IMR-90 (cell line): Measurements from ENCODE around the gene FOXL1. TPM values are rescaled to one million over a fixed set of nuclear protein-coding genes. Genes with fewer than 3 reads are reported as not detected.

Source experiments
- ATAC-seq: fragments of 200-7000 bp; cut with Tn5 transposase; 2 replicates; pipeline ENCODE4 v1.9.1; 2020; ENCODE audit warnings: low read depth, mild to moderate bottlenecking, moderate library complexity
- BruUV-seq: library from RNA; stranded (reverse); fragments of 400-500 nt; replicated peaks from 2 replicates; lab custom pipeline; 2021; lab: Mats Ljungman, UMichigan
- CTCF ChIA-PET: fragments of 300-600 bp; formaldehyde crosslinking; extraction: SDS; loops from one replicate; lab custom pipeline; 2021; ENCODE audit warnings: antibody characterized with exemption; lab: Yijun Ruan, JAX
- POLR2A ChIA-PET: fragments of 300-600 bp; sonication (Branson Sonifier 250); formaldehyde crosslinking; loops from one replicate; lab custom pipeline; 2022; ENCODE audit warnings: antibody characterized with exemption; ENCODE audit not compliant: unreplicated experiment; lab: Charles Lee
- DNase-seq: peaks from one replicate; pipeline ENCODE4 v3.0.0; 2013
- H2AFZ ChIP-seq: replicated peaks from 2 replicates; pipeline ENCODE3; 2013; ENCODE audit warnings: low read length, mild to moderate bottlenecking; ENCODE audit not compliant: poor library complexity
- H2AK5ac ChIP-seq: 2 replicates; pipeline ENCODE4 v1.6.1; 2013; ENCODE audit warnings: low read depth, low read length, inconsistent platforms
- H2AK9ac ChIP-seq: replicated peaks from 2 replicates; pipeline ENCODE3; 2013; ENCODE audit warnings: mild to moderate bottlenecking, low read depth, low read length, moderate library complexity; ENCODE audit not compliant: poor library complexity
- H2BK120ac ChIP-seq: 2 replicates; pipeline ENCODE4 v1.6.1; 2013; ENCODE audit warnings: low read depth, low read length, inconsistent platforms
- H2BK15ac ChIP-seq: 3 replicates; pipeline ENCODE4 v1.6.1; 2013; ENCODE audit warnings: low read depth, low read length, inconsistent platforms
- H2BK20ac ChIP-seq: 2 replicates; pipeline ENCODE4 v1.6.1; 2013; ENCODE audit warnings: low read depth, mild to moderate bottlenecking, inconsistent platforms, low read length, moderate library complexity
- H2BK5ac ChIP-seq: 2 replicates; pipeline ENCODE4 v1.6.1; 2013; ENCODE audit warnings: mild to moderate bottlenecking, low read depth, low read length, inconsistent platforms; ENCODE audit not compliant: poor library complexity, severe bottlenecking
- H3K14ac ChIP-seq: replicated peaks from 2 replicates; pipeline ENCODE4 v1.6.1; 2013; ENCODE audit warnings: low read depth, low read length, inconsistent platforms
- H3K18ac ChIP-seq: 2 replicates; pipeline ENCODE4 v1.6.1; 2013; ENCODE audit warnings: low read depth, low read length, control low read depth
- H3K23ac ChIP-seq: 2 replicates; pipeline ENCODE4 v1.6.1; 2013; ENCODE audit warnings: low read depth, low read length, inconsistent platforms
- H3K27ac ChIP-seq: 2 replicates; pipeline ENCODE4 v1.5.1; 2013; ENCODE audit warnings: mild to moderate bottlenecking, control low read depth, low read length; ENCODE audit not compliant: insufficient read depth
- H3K27me3 ChIP-seq: 2 replicates; pipeline ENCODE4 v1.6.1; 2013; ENCODE audit warnings: low read length; ENCODE audit not compliant: control insufficient read depth, insufficient read depth
- H3K36me3 ChIP-seq: 2 replicates; pipeline ENCODE4 v1.6.1; 2013; ENCODE audit warnings: low read length, mixed read lengths; ENCODE audit not compliant: control insufficient read depth, insufficient read depth
- H3K4ac ChIP-seq: 2 replicates; pipeline ENCODE4 v1.6.1; 2013; ENCODE audit warnings: low read depth, low read length, inconsistent platforms
- H3K4me1 ChIP-seq: 2 replicates; pipeline ENCODE4 v1.6.1; 2013; ENCODE audit warnings: low read length, mixed read lengths; ENCODE audit not compliant: control insufficient read depth, insufficient read depth
- H3K4me2 ChIP-seq: 2 replicates; pipeline ENCODE4 v1.6.1; 2013; ENCODE audit warnings: low read depth, mild to moderate bottlenecking, control low read depth, low read length, moderate library complexity
- H3K4me3 ChIP-seq: 2 replicates; pipeline ENCODE4 v1.5.1; 2013; ENCODE audit warnings: low read depth, mild to moderate bottlenecking, control low read depth, low read length, moderate library complexity; ENCODE audit not compliant: insufficient read depth
- H3K56ac ChIP-seq: 2 replicates; pipeline ENCODE4 v1.6.1; 2013; ENCODE audit warnings: low read length, inconsistent platforms; ENCODE audit not compliant: insufficient read depth; ENCODE audit errors: extremely low read depth
- H3K79me1 ChIP-seq, 2 experiments: 2 replicates each; pipeline ENCODE4 v1.6.1; 2013; ENCODE audit warnings: low read length in 2 of 2, inconsistent platforms in 1 of 2, low read depth in 1 of 2
- H3K9ac ChIP-seq: 2 replicates; pipeline ENCODE4 v1.6.1; 2013; ENCODE audit warnings: low read depth, low read length, control low read depth
- H3K9me1 ChIP-seq: 2 replicates; pipeline ENCODE4 v1.6.1; 2013; ENCODE audit warnings: low read length, inconsistent platforms; ENCODE audit not compliant: insufficient read depth
- H3K9me3 ChIP-seq: 2 replicates; pipeline ENCODE4 v1.6.1; 2013; ENCODE audit warnings: low read length; ENCODE audit not compliant: control insufficient read depth, insufficient read depth
- H4K20me1 ChIP-seq: 2 replicates; pipeline ENCODE4 v1.6.1; 2013; ENCODE audit warnings: low read length, inconsistent platforms; ENCODE audit not compliant: insufficient read depth
- H4K5ac ChIP-seq: 2 replicates; pipeline ENCODE4 v1.6.1; 2013; ENCODE audit warnings: mild to moderate bottlenecking, low read depth, low read length, control low read depth
- H4K8ac ChIP-seq, 2 experiments: 2 replicates each; pipeline ENCODE4 v1.6.1; 2013; ENCODE audit warnings: low read depth in 2 of 2, low read length in 2 of 2, control low read depth in 1 of 2, inconsistent platforms in 1 of 2
- H4K91ac ChIP-seq: 2 replicates; pipeline ENCODE4 v1.6.1; 2013; ENCODE audit warnings: low read depth, low read length, inconsistent platforms; ENCODE audit not compliant: insufficient read depth
- CHD1 ChIP-seq: IDR thresholded peaks from 2 replicates; pipeline ENCODE4 v1.6.1; 2012; ENCODE audit warnings: low read depth, low read length, improper control_type of control experiment
- MAFK ChIP-seq: IDR thresholded peaks from 2 replicates; pipeline ENCODE4 v1.6.1; 2012; ENCODE audit warnings: low read depth, low read length, improper control_type of control experiment
- NFE2L2 ChIP-seq: fragments of 150-350 bp; IDR thresholded peaks from 2 replicates; pipeline ENCODE4 v1.6.1; 2016; ENCODE audit warnings: low read depth, mild to moderate bottlenecking, low read length
- WGBS, 2 experiments: methylation state at CpG; one replicate each; pipeline versions ENCODE4 v1.1.5 to v1.1.7; 2013; ENCODE audit warnings: missing lambda C conversion rate in 2 of 2; ENCODE audit not compliant: insufficient read length in 1 of 2; ENCODE audit errors: extremely low coverage in 2 of 2; 5-methylcytosine and 5-hydroxymethylcytosine counted together
- dilution Hi-C: fragments of 300-500 bp; cut with HindIII; formaldehyde crosslinking; loops from one replicate; pipeline ENCODE4 v1.14.3; 2018; ENCODE audit warnings: low sequenced_read_pairs; ENCODE audit not compliant: unreplicated experiment
- in situ Hi-C: fragments of 300-500 bp; cut with MboI; formaldehyde crosslinking; loops from 3 replicates; pipeline ENCODE4 v1.14.3; 2019; ENCODE audit warnings: low sequenced_read_pairs, inconsistent platforms, mixed read lengths
- intact Hi-C: fragments of 100-400 bp; cut with micrococcal nuclease; formaldehyde crosslinking; loops from 2 replicates; pipeline ENCODE4 v1.10.0; 2022
- polyA plus RNA-seq, 3 experiments: library from polyadenylated mRNA; depleted of rRNA; stranded (reverse); fragments of >200 nt; gene quantifications; 2 replicates each; pipeline ENCODE4 v1.2.3, GENCODE V29; 2012; ENCODE audit warnings: low replicate concordance in 1 of 3
- total RNA-seq: library from RNA; depleted of rRNA; stranded (reverse); fragments of >200 nt; gene quantifications from 2 replicates; pipeline ENCODE4 v1.2.3, GENCODE V29; 2012
- TF ChIP-seq, protein P1 (sequence below): fragments of 150-350 bp; IDR thresholded peaks from 2 replicates; pipeline ENCODE4 v1.6.1; 2017; ENCODE audit warnings: mild to moderate bottlenecking, antibody characterized with exemption, low read length, low read depth

The FOXL1 gene
- total and polyA plus RNA-seq, 2 of the 4 experiments (the other 2 are of a cell fraction) = 15.2 to 25.8 TPM

DNA sequence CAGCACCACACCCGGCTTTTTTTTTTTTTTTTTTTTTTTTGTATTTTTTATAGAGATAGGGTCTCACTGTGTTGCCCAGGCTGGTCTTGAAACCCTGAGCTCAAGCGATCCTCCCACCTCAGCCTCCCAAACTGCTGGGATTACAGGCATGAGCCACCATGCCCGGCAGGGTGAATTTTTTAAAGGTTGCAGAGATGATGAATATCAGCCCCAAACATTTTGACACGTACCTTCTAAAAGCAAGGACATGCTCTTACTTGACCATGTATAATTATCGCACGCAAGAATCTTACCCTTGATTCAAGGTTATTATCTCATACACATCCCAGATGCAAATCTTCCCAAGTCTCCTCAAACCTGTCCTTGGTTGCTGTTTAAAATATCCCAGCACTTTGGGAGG is 16.0 kb upstream of the FOXL1 start:
- BruUV-seq = no TSS peak
- H3K36me3 ChIP-seq = no peaks in the 10 kb centered on the region
- no CpG with 5 or more reads among the region's 6 CpGs for WGBS, 2 experiments
- H3K23ac ChIP-seq = no peak overlapping the region
- H2AK9ac ChIP-seq = no peak overlapping the region
- ChIA-PET CTCF (interaction anchor here (0.5 to 0.9 kb wide), 2 partner anchors 324 to 498 kb away, joined by 3 to 13 read pairs; no protein-coding TSS in a partner anchor), POLR2A (interaction anchor here (0.6 kb wide), 1 partner anchor 579 kb away, joined by 8 read pairs; no protein-coding TSS in a partner anchor)
- H2BK20ac ChIP-seq = no peak overlapping the region
- DNase-seq (no peak), ATAC-seq (no peak)
- H3K4me2 ChIP-seq = no peak overlapping the region
- H3K27ac ChIP-seq = no peak overlapping the region
- H3K4me1 ChIP-seq = peaks cover 2% of the 10 kb centered on the region; the same call in 1 of the 2 replicates
- H3K79me1 ChIP-seq = peaks cover 0 to 5% of the 10 kb centered on the region in 2 experiments; a peak in 1 of 4 replicates
- no peak overlapping the region for H4K91ac ChIP-seq
- no peak overlapping the region for H2BK15ac ChIP-seq
- no peak overlapping the region for H4K5ac ChIP-seq
- no peak overlapping the region for H2BK120ac ChIP-seq
- no peak overlapping the region for H2AFZ ChIP-seq
- dilution Hi-C loops = no loop called here
- H3K9me1 ChIP-seq = no peaks in the 10 kb centered on the region
- H3K9ac ChIP-seq = no peak overlapping the region
- intact Hi-C loops = loop anchor here (5.0 to 10.0 kb wide), 2 partner anchors 820 to 1072 kb away; partner anchors contain the start of gene FBXO31
- no peak overlapping the region for H2BK5ac ChIP-seq
- no peak overlapping the region for H2AK5ac ChIP-seq
- in situ Hi-C loops = loop anchor here (5.0 kb wide), 1 partner anchor 715 kb away; no protein-coding TSS in a partner anchor
- no peak overlapping the region for H3K18ac ChIP-seq
- no peaks in the 10 kb centered on the region for H3K27me3 ChIP-seq
- H3K4ac ChIP-seq = no peak overlapping the region
- H4K8ac ChIP-seq = no peak overlapping the region
- H3K14ac ChIP-seq = no peak overlapping the region
- H3K4me3 ChIP-seq = no peak overlapping the region
- TF ChIP-seq MAFK = no peak
- no peak for TF ChIP-seq CHD1
- no peak for TF ChIP-seq NFE2L2
- TF ChIP-seq, protein P1, sequence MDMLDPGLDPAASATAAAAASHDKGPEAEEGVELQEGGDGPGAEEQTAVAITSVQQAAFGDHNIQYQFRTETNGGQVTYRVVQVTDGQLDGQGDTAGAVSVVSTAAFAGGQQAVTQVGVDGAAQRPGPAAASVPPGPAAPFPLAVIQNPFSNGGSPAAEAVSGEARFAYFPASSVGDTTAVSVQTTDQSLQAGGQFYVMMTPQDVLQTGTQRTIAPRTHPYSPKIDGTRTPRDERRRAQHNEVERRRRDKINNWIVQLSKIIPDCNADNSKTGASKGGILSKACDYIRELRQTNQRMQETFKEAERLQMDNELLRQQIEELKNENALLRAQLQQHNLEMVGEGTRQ = no peak
- H3K9me3 ChIP-seq = no peaks in the 10 kb centered on the region
- H4K20me1 ChIP-seq = no peaks in the 10 kb centered on the region
- H3K56ac ChIP-seq = no peak overlapping the region
